Motor neuron (in vitro differentiated cells): Measurements from ENCODE around the gene SULT4A1. TPM values are rescaled to one million over a fixed set of nuclear protein-coding genes. Genes with fewer than 3 reads are reported as not detected.

Experiments used
- ATAC-seq, 8 experiments: fragments of 200-7000 bp; cut with Tn5 transposase; replicated peaks in 6 of 8; 2 replicates each; pipeline ENCODE4 v1.8.0; 2021; ENCODE audit warnings: mild to moderate bottlenecking in 8 of 8, moderate library complexity in 8 of 8
- H3K27ac ChIP-seq, 2 donors: fragments of 250-450 bp; sonication (Bioruptor Pico); 2 replicates each; pipeline ENCODE4 v1.9.0; 2021; ENCODE audit warnings: antibody characterized with exemption in 2 of 2, mild to moderate bottlenecking in 2 of 2, moderate library complexity in 1 of 2
- H3K4me1 ChIP-seq, 2 donors: fragments of 250-450 bp; sonication (Bioruptor Pico); replicated peaks in 1 of 2; 2 replicates each; pipeline ENCODE4 v1.6.1; 2021; ENCODE audit warnings: antibody characterized with exemption in 2 of 2, mild to moderate bottlenecking in 2 of 2, moderate library complexity in 1 of 2
- H3K4me3 ChIP-seq, 5 donors: fragments of 250-450 bp; sonication (Bioruptor Pico); 2 replicates each; pipeline ENCODE4 v1.9.0; 2021; ENCODE audit warnings: antibody characterized with exemption in 5 of 5, mild to moderate bottlenecking in 5 of 5, moderate library complexity in 4 of 5
- WGBS, 10 experiments: fragments of 450-650 bp; shearing (Covaris generic); methylation state at CpG; one replicate each; pipeline ENCODE4 v1.0.0; 2022; 5-methylcytosine and 5-hydroxymethylcytosine counted together
- in situ Hi-C, 9 experiments: fragments of 400-800 bp; cut with MboI; loops; one replicate each; pipeline ENCODE4 v1.15.0; 2021; ENCODE audit warnings: low sequenced_read_pairs in 9 of 9, low pct_unique_long_range_greater_than_20kb in 2 of 9; ENCODE audit not compliant: unreplicated experiment in 9 of 9
- total RNA-seq, 8 experiments: library from RNA; unstranded; fragments of 300-600 nt; gene quantifications; 2 replicates each; pipeline versions ENCODE4 v1.2.3 to v1.2.4, GENCODE V29; 2022

The SULT4A1 gene
- total RNA-seq, 8 experiments from 2014 or later = 1.4 to 34.5 (median 25.4) TPM; not detected in 1

DNA sequence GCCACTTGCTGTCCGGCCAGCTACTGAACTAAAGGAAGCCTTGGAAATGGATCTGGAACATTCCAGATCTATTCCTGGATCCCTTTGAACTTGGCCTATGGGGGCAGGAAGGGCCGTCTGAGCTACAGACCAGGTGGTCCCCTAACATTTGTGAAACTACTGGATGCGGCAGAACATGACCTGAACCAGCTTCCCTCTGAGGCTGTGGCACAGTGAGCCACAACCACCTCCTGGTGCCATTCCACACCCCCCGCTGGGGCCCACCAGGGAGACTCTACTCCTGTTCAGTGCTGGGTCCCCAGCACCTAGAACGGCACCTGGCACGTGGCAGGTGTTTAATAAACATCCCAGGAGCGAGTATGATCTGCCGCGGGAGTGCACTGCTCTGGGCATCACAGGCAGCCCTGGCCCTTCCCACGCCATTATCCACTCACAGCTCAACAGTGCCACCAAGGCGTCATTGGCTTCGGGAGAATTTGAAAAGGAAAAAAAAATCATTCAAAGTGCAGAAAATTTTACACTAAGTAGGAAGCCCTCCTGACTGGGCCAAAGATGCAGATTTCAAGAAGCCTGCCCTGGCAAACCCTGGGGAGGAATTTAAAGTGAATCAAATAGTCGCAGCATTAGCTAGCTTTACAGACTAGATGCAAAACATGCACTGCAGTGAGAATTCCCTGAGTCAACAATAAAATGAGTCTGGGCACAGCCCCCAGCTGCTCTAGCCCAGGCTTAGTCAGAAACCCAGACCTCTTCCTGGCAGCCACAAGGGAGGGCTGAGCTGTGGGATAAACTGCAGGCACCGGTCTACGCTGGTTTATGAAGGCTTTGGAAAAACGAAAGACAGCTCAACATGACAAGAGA, 35.9 kb downstream of the SULT4A1 start:
- 0 to 66% (median 40%) methylated on average over 1 to 14 of the region's 16 CpGs; no CpG with 5 or more reads in 1 of the 10 experiments for WGBS, 10 experiments
- Histone ChIP-seq H3K4me3 (no peak overlapping the region), H3K27ac (peak overlapping the region; percentile 33 to 57), H3K4me1 (peaks cover 40 to 52% of the 10 kb centered on the region in 2 donors)
- peak; percentile 44 to 85 (median 81) for ATAC-seq
- in situ Hi-C loops = loop anchor here in 1 of 9 experiments (25.0 kb wide), 1 partner anchor 439 kb away; no protein-coding TSS in a partner anchor

DNA sequence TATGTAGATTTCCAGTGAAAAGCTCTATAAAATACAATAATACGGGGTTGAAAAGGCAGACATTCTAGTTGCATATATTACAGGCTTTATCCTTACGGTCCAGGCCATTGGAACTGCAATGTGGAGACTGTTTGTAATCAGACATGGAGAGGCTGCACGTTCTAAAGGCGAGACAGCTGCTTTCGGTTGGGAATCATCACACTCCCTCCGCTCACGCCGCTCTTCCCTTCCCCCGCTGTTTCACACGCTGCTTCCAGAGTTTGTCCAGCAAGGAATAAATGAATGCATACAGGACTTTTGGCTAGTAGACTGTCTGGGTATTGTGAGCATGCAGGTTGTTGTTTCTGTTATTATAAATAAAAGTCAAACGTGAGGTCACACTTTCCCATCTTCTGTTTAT, 36.7 kb downstream of the SULT4A1 start:
- no peak overlapping the region for H3K27ac ChIP-seq
- ATAC-seq = no peak
- peaks cover 40 to 52% of the 10 kb centered on the region in 2 donors for H3K4me1 ChIP-seq
- in situ Hi-C loops = loop anchor here in 1 of 9 experiments (25.0 kb wide), 1 partner anchor 438 kb away; no protein-coding TSS in a partner anchor
- 0 to 96% (median 75%) methylated on average over 2 to 11 of the region's 11 CpGs; no CpG with 5 or more reads in 1 of the 10 experiments for WGBS, 10 experiments
- no peak overlapping the region for H3K4me3 ChIP-seq

GRCh38 chr22:43824724-43825420, 37.4 kb downstream of the SULT4A1 start:
- in situ Hi-C loops = loop anchor here in 3 of 9 experiments (25.0 kb wide), 1 partner anchor 438 kb away; no protein-coding TSS in a partner anchor
- 43 to 100% (median 76%) methylated on average over 1 to 16 of the region's 26 CpGs; no CpG with 5 or more reads in 1 of the 10 experiments for WGBS, 10 experiments
- H3K4me3 ChIP-seq = no peak overlapping the region
- peaks cover 37 to 51% of the 10 kb centered on the region in 2 donors for H3K4me1 ChIP-seq
- ATAC-seq = no peak
- no peak overlapping the region for H3K27ac ChIP-seq

DNA sequence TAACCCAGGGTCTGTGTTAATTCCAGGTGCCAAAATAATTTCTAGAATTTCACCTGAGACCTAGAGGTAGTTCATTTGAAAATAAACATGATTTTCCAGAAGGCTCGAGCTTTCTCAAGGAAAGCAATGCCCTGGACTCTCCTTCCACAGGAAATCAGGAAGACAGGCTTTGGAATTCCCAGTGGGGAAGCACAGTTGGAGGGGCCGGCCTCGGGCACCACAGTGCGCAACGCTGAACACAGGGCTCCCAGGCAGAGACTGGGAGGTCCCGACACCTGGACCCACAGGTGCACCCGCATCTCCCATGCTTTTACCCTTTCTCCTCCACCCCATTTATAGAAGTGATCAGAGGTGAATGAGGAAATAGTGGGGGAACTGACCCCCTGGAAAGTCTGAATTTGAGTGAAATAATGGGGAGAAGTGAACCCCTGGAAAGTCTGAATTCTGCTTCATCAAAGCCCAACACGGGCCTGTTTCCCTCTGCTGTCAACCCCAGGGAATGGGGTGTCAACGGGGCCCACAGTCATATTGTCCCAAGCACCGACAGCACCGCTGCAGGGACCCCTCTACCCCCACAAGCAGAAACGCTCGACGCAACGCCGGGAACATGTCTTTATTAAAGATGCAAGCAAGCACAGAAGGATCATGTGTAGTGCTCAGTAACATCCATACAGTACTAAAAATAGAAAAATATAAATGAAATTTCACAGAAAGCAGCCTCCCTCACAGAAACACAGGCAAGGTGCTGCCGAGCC, 38.2 kb downstream of the SULT4A1 start:
- ATAC-seq = no peak
- 50 to 91% (median 63%) methylated on average over 2 to 15 of the region's 17 CpGs; no CpG with 5 or more reads in 3 of the 10 experiments for WGBS, 10 experiments
- Histone ChIP-seq H3K27ac (no peak overlapping the region), H3K4me3 (no peak overlapping the region), H3K4me1 (peaks cover 30 to 45% of the 10 kb centered on the region in 2 donors)
- in situ Hi-C loops = loop anchor here in 2 of 9 experiments (25.0 kb wide), 1 partner anchor 437 kb away; no protein-coding TSS in a partner anchor

- 31 to 60% (median 52%) methylated on average over 1 to 5 of the region's 13 CpGs; no CpG with 5 or more reads in 4 of the 10 experiments for WGBS, 10 experiments
- peaks cover 23 to 38% of the 10 kb centered on the region in 2 donors for H3K4me1 ChIP-seq
- ATAC-seq = peak in 4 of 8 experiments; percentile 12 to 31 (median 17)
- no peak overlapping the region for H3K4me3 ChIP-seq
- in situ Hi-C loops = loop anchor here in 2 of 9 experiments (25.0 kb wide), 1 partner anchor 436 kb away; no protein-coding TSS in a partner anchor
- H3K27ac ChIP-seq = no peak overlapping the region
Measured at GRCh38 chr22:43823353-43823908, 38.9 kb downstream of the SULT4A1 start.

DNA sequence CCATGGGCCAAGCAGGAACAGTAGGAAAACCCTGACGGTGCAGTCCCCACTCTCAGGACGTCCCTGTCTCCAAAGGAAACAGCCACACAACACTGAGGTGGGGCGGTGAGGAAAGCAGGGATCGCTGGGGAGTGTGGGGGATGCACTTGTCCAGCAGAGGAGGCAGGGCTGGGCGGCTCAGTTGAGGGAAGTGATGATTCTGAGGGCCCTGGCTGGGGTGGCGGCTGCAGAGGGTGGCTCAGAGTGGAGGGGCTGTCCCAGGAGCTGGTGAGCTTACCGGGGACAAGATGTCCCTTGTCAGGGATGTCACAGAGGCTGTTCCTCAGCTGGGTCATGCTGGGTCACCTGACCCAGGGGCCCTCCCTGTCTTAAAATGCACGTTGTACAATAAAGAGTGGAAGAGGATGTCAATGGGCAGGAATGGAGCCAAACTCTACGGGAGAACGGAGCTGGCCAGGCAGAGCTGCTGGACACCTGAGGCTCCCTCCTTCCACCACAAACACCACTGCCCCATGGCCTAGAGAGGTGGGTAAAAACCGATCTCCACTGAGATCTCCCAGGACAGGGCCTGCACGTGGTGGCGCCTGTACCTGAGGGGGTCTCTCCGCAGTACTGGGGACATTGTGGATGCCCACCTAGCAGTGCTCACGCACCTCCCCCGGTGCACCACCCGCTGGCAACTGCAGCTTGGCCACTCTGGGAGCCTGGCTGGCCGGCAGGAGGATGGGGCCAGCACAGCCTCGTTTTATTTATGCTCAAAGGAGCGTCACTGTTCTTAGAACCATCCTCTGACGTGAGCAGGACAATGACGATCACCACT, 40.5 kb downstream of the SULT4A1 start:
- in situ Hi-C loops = loop anchor here in 2 of 9 experiments (25.0 kb wide), 1 partner anchor 435 kb away; no protein-coding TSS in a partner anchor

GRCh38 chr22:43820651-43821305, 41.5 kb downstream of the SULT4A1 start:
- H3K4me3 ChIP-seq = no peak overlapping the region
- H3K4me1 ChIP-seq = peaks cover 0 to 12% of the 10 kb centered on the region in 2 donors
- no peak overlapping the region for H3K27ac ChIP-seq
- in situ Hi-C loops = loop anchor here in 2 of 9 experiments (25.0 kb wide), 1 partner anchor 433 kb away; no protein-coding TSS in a partner anchor
- WGBS, 10 experiments = 43 to 84% (median 73%) methylated on average over 2 to 11 of the region's 18 CpGs; no CpG with 5 or more reads in 2 of the 10 experiments
- ATAC-seq = peak in 1 of 8 experiments; percentile 7

More for the DNA sequence above, 40.5 kb downstream of the SULT4A1 start:
- H3K27ac ChIP-seq = no peak overlapping the region
- no peak for ATAC-seq
- 20 to 100% (median 80%) methylated on average over 1 to 10 of the region's 22 CpGs; no CpG with 5 or more reads in 3 of the 10 experiments for WGBS, 10 experiments
- peaks cover 7 to 22% of the 10 kb centered on the region in 2 donors for H3K4me1 ChIP-seq
- H3K4me3 ChIP-seq = no peak overlapping the region

DNA sequence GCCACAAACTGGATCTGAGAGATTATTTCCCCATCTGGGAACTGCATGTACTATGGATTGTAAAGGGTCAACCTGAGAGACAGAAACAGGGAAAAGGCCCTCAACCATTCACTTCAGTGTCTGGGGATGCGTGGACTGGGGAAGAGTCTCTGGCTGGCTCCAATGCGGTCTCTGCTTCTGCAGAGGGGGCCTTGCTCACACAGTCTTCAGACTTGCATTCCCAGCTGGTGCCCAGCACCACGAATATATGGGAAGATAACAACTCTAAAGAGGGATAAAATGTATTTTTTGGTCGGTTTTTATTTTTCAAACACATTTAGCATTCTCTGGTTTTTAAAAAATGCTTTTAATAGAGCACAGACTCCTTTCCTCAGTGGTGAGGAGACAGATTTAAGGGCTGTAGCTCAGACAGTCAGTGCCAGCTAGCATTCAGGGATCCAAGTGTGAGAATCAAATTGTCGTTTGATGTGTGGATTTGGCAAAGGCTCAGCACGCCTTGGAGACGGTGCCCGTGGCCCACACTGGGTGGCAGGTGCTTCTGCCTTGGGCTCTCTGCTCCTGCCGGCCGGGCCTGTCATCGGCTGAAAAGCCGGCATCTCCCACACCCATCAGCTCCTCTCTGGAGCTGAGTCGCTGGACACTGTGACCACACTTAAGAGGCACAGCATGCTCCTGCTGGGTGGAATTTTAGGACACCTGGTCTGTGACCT, 42.2 kb downstream of the SULT4A1 start:
- no peak overlapping the region for H3K27ac ChIP-seq
- WGBS, 10 experiments = 37 to 100% (median 79%) methylated on average over 1 to 10 of the region's 13 CpGs; no CpG with 5 or more reads in 3 of the 10 experiments
- H3K4me1 ChIP-seq = peaks cover 0 to 9% of the 10 kb centered on the region in 2 donors
- ATAC-seq = peak in 2 of 8 experiments; percentile 12 to 46
- in situ Hi-C loops = loop anchor here in 2 of 9 experiments (25.0 kb wide), 1 partner anchor 433 kb away; no protein-coding TSS in a partner anchor
- H3K4me3 ChIP-seq = no peak overlapping the region

- H3K27ac ChIP-seq = no peak overlapping the region
- in situ Hi-C loops = loop anchor here in 2 of 9 experiments (25.0 kb wide), 1 partner anchor 432 kb away; no protein-coding TSS in a partner anchor
- H3K4me3 ChIP-seq = no peak overlapping the region
- ATAC-seq = no peak
- H3K4me1 ChIP-seq = peaks cover 0 to 9% of the 10 kb centered on the region in 2 donors
- 33 to 100% (median 84%) methylated on average over 1 to 5 of the region's 12 CpGs; no CpG with 5 or more reads in 3 of the 10 experiments for WGBS, 10 experiments
Measured at GRCh38 chr22:43819421-43819921, 42.8 kb downstream of the SULT4A1 start.

DNA sequence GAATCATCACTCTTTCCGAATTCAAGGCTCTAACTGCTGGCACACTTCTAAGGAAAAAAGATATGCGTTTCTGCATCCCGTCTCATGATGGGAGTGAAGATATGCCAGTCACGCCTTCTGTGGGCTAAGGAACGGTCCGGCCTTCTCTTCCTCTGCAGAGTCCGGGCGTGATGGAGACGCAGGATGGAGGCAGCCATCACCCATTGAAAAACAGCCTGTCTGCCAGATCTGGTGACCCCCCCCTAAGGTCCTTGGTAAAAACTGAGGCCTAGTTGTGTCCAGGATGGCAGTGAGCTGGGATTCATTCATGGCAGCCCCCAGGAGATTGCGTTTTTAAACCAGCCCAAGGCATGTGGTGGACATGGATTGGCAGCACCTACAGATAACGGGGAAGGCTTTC, 43.3 kb downstream of the SULT4A1 start:
- Histone ChIP-seq H3K4me3 (no peak overlapping the region), H3K4me1 (peaks cover 0 to 9% of the 10 kb centered on the region in 2 donors), H3K27ac (no peak overlapping the region)
- 60 to 100% (median 84%) methylated on average over 1 to 10 of the region's 11 CpGs; no CpG with 5 or more reads in 5 of the 10 experiments for WGBS, 10 experiments
- ATAC-seq = no peak
- in situ Hi-C loops = loop anchor here in 2 of 9 experiments (25.0 kb wide), 1 partner anchor 432 kb away; no protein-coding TSS in a partner anchor
